Hepatocyte (in vitro differentiated cells): ENCODE data around the gene NEK4. TPM values are rescaled to one million over a fixed set of nuclear protein-coding genes. Genes with fewer than 3 reads are reported as not detected.
"Not testable (repeated sequence)": the region's sequence is repeated elsewhere in the genome, so short reads cannot be mapped to it uniquely, and the experiment has no call there.

ENCODE experiments used
- DNase-seq: peaks from one replicate; pipeline ENCODE4 v3.0.0-alpha.2; 2016; ENCODE audit warnings: low spot score
- H2AFZ ChIP-seq: fragments of 200-600 bp; sonication (generic); 2 replicates; pipeline ENCODE4 v1.6.0; 2016; ENCODE audit warnings: antibody characterized with exemption, mild to moderate bottlenecking
- H3K27ac ChIP-seq: fragments of 200-600 bp; sonication (generic); 2 replicates; pipeline ENCODE4 v1.5.1; 2016; ENCODE audit warnings: mild to moderate bottlenecking
- H3K27me3 ChIP-seq: fragments of 200-600 bp; sonication (generic); 2 replicates; pipeline ENCODE4 v1.6.1; 2016
- H3K36me3 ChIP-seq: fragments of 200-600 bp; sonication (generic); replicated peaks from 2 replicates; pipeline ENCODE4 v1.5.1; 2016; ENCODE audit warnings: low read depth; ENCODE audit not compliant: insufficient read depth
- H3K4me1 ChIP-seq: fragments of 200-600 bp; sonication (generic); 2 replicates; pipeline ENCODE4 v1.5.1; 2016; ENCODE audit warnings: mild to moderate bottlenecking, moderate library complexity; ENCODE audit not compliant: insufficient read depth
- H3K4me2 ChIP-seq: fragments of 200-600 bp; sonication (generic); 2 replicates; pipeline ENCODE4 v1.6.0; 2016
- H3K4me3 ChIP-seq: fragments of 200-600 bp; sonication (generic); 2 replicates; pipeline ENCODE4 v1.5.1; 2016; ENCODE audit warnings: mild to moderate bottlenecking
- H3K79me2 ChIP-seq: fragments of 200-600 bp; sonication (generic); 2 replicates; pipeline ENCODE4 v1.6.0; 2017; ENCODE audit warnings: mild to moderate bottlenecking
- H3K9me2 ChIP-seq: fragments of 200-600 bp; sonication (generic); replicated peaks from 2 replicates; pipeline ENCODE4 v1.6.0; 2017; ENCODE audit warnings: mild to moderate bottlenecking; ENCODE audit not compliant: insufficient read depth
- H3K9me3 ChIP-seq: fragments of 200-600 bp; sonication (generic); 2 replicates; pipeline ENCODE4 v1.5.1; 2016; ENCODE audit warnings: low read depth, mild to moderate bottlenecking
- H4K20me1 ChIP-seq: fragments of 200-600 bp; sonication (generic); 2 replicates; pipeline ENCODE4 v1.6.0; 2016; ENCODE audit warnings: mild to moderate bottlenecking; ENCODE audit not compliant: insufficient read depth, poor library complexity, severe bottlenecking
- CTCF ChIP-seq: fragments of 200-600 bp; sonication (generic); IDR thresholded peaks from 2 replicates; pipeline ENCODE4 v1.5.1; 2016; ENCODE audit warnings: antibody characterized with exemption, mild to moderate bottlenecking; ENCODE audit not compliant: poor library complexity
- EZH2 ChIP-seq: fragments of 200-600 bp; sonication (generic); IDR thresholded peaks from 2 replicates; pipeline ENCODE4 v1.6.1; 2016; ENCODE audit warnings: antibody characterized with exemption, mild to moderate bottlenecking, borderline replicate concordance
- EZH2phosphoT487 ChIP-seq: fragments of 200-600 bp; sonication (generic); IDR thresholded peaks from one replicate; pipeline ENCODE4 v1.6.1; 2018; ENCODE audit warnings: antibody characterized with exemption, mild to moderate bottlenecking, low read depth, moderate library complexity; ENCODE audit not compliant: unreplicated experiment, severe bottlenecking
- WGBS: methylation state at CpG from one replicate; pipeline ENCODE4 v1.1.6; 2016; ENCODE audit warnings: low lambda C conversion rate; ENCODE audit errors: missing lambda C conversion rate; 5-methylcytosine and 5-hydroxymethylcytosine counted together
- polyA plus RNA-seq: library from polyadenylated mRNA; unstranded; fragments of >200 nt; fragmentation: Nextera tagmentation; extraction: Ambion mirVana; gene quantifications from 2 replicates; pipeline ENCODE4 v1.2.1, GENCODE V29; 2016
- total RNA-seq: library from RNA; depleted of rRNA; stranded (reverse); fragments of >200 nt; gene quantifications from 2 replicates; pipeline ENCODE4 v1.2.3, GENCODE V29; 2014

NEK4 gene
- total and polyA plus RNA-seq, 2 experiments from 2014 or later, result 8.0 to 19.2 TPM

GRCh38 chr3:52679199-52679538 is 91.6 kb downstream of the NEK4 start:
- TF ChIP-seq CTCF (no peak), EZH2 (no peak)
- no peaks in the 10 kb centered on the region for H3K9me3 ChIP-seq
- H2AFZ ChIP-seq, result no peak overlapping the region
- no peak overlapping the region for H3K4me2 ChIP-seq
- H3K4me3 ChIP-seq, result no peak overlapping the region
- WGBS, result 95% methylated on average over 3 of the region's 3 CpGs
- DNase-seq, result no peak
- H3K27ac ChIP-seq, result no peak overlapping the region
- H4K20me1 ChIP-seq, result peaks cover 5% of the 10 kb centered on the region
- H3K36me3 ChIP-seq, result no peaks in the 10 kb centered on the region
- H3K9me2 ChIP-seq, result no peaks in the 10 kb centered on the region
- no peaks in the 10 kb centered on the region for H3K27me3 ChIP-seq
- peaks cover 85% of the 10 kb centered on the region for H3K79me2 ChIP-seq
- H3K4me1 ChIP-seq, result peaks cover 15% of the 10 kb centered on the region

DNA sequence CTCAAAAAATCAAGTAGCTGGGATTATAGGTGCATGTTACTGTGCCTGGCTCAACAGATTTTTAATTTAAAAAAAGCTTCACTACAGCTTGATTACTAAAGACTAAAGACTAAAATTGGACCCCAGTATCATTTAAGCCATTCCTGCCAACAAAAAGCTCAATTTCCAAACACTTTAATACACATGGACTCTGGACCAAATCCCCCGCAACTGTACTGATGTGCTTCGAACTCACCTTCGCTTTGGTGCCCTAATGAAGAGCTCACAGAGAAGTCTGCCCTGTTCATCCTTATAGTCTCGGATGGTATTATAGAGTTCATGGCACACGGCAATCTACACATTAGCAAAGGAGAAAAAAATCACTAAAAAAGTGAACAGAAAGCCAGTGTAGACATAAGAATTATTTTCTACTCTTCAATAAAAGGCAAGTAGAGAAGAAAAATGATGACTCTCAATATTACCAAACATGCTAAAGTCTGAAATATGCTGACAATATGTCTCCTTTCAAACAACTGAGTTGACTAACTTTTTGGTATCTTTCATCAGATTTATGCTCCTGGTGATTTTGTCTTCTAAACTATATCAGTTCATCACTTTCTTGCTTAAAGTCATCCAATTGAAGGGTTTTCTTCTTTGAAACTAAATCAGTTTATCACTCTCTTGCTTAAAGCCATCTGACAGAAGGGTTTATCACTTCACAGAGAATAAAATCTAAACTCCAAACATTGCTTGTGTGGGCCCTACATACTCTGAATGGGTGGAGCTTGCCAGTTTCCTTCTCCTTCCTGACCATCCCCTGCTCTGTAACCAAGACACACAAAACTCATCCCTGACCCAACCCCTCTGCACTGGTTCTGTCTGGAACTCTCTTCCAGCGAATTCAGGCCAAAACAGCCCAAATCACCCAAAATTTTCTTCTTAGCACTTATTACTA is 92.2 kb downstream of the NEK4 start:
- peaks cover 83% of the 10 kb centered on the region for H3K79me2 ChIP-seq
- peaks cover 5% of the 10 kb centered on the region for H4K20me1 ChIP-seq
- no peak overlapping the region for H3K4me3 ChIP-seq
- no peaks in the 10 kb centered on the region for H3K9me2 ChIP-seq
- DNase-seq, result no peak
- H3K9me3 ChIP-seq, result no peaks in the 10 kb centered on the region
- no peak overlapping the region for H2AFZ ChIP-seq
- H3K27me3 ChIP-seq, result no peaks in the 10 kb centered on the region
- no peak overlapping the region for H3K27ac ChIP-seq
- no peaks in the 10 kb centered on the region for H3K36me3 ChIP-seq
- H3K4me1 ChIP-seq, result peaks cover 9% of the 10 kb centered on the region
- H3K4me2 ChIP-seq, result no peak overlapping the region
- WGBS, result 99% methylated on average over 6 of the region's 6 CpGs
- TF ChIP-seq EZH2phosphoT487, result no peak
- no peak for TF ChIP-seq EZH2

DNA sequence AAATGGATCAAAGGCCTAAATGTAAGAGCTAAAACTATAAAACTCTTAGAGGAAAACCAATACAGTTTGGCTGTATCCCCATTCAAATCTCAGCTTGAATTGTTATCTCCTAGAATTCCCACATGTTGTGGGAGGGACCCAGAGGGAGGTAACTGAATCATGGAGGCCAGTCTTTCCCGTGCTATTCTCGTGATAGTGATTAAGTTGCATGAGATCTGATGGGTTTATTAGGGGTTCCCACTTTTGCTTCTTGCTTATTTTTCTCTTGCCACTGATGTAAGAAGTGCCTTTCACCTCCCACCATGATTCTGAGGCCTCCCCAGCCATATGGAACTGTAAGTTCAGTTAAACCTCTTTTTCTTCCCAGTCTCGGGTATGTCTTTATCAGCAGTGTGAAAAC is 94.5 kb downstream of the NEK4 start:
- not testable (repeated sequence) for H2AFZ ChIP-seq, H4K20me1 ChIP-seq, DNase-seq, H3K27me3 ChIP-seq, H3K27ac ChIP-seq, H3K9me3 ChIP-seq, H3K36me3 ChIP-seq, H3K4me3 ChIP-seq, H3K4me1 ChIP-seq, H3K4me2 ChIP-seq, H3K9me2 ChIP-seq
- WGBS, result 90% methylated on average over 3 of the region's 3 CpGs
- H3K79me2 ChIP-seq, result peaks cover 76% of the 10 kb centered on the region

GRCh38 chr3:52671676-52672075 is 99.1 kb downstream of the NEK4 start:
- H3K36me3 ChIP-seq, result no peaks in the 10 kb centered on the region
- H4K20me1 ChIP-seq, result no peaks in the 10 kb centered on the region
- DNase-seq, result no peak
- H3K27me3 ChIP-seq, result no peaks in the 10 kb centered on the region
- no peak for TF ChIP-seq EZH2
- no peak for TF ChIP-seq EZH2phosphoT487
- TF ChIP-seq CTCF, result no peak
- no peak overlapping the region for H2AFZ ChIP-seq
- no peak overlapping the region for H3K4me3 ChIP-seq
- H3K9me2 ChIP-seq, result no peaks in the 10 kb centered on the region
- no peaks in the 10 kb centered on the region for H3K4me1 ChIP-seq
- peak overlapping the region; percentile 66 for H3K27ac ChIP-seq
- H3K79me2 ChIP-seq, result peaks cover 47% of the 10 kb centered on the region
- 90% methylated on average over 1 of the region's 1 CpG for WGBS
- no peaks in the 10 kb centered on the region for H3K9me3 ChIP-seq
- no peak overlapping the region for H3K4me2 ChIP-seq
